Body of pancreas (tissue), 4 donors: Measurements from ENCODE around the gene SCN8A.

Experiments
- CTCF ChIP-seq, 7 experiments: fragments of 450-650 bp in 4 of 7; fragments of 200-600 bp in 3 of 7; sonication (generic) in 3 of 7; IDR thresholded peaks; one replicate each; pipeline ENCODE4 v1.5.1; 2016 to 2019; ENCODE audit warnings: antibody characterized with exemption in 7 of 7
- POLR2A ChIP-seq, 3 donors: fragments of 450-650 bp; IDR thresholded peaks; one replicate each; pipeline ENCODE4 v1.6.1; 2016; ENCODE audit warnings: antibody characterized with exemption in 3 of 3, mild to moderate bottlenecking in 2 of 3

- TF ChIP-seq CTCF (IDR thresholded peaks at IDR 0.05) = no peak
- TF ChIP-seq POLR2A (IDR thresholded peaks at IDR 0.05) = no peak
Measured at GRCh38 chr12:51829011-51829481, 238.0 kb downstream of the SCN8A start.
